ENCODE results near the gene HSPA6. TPM values are rescaled to one million over a fixed set of nuclear protein-coding genes. Genes with fewer than 3 reads are reported as not detected.

Gene HSPA6
- polyA plus RNA-seq, 2 of the 4 experiments (the other 2 are of a cell fraction), result 0.50 to 0.58 TPM

GRCh38 chr1:161495490-161495889 lies 28.9 kb upstream of the HSPA6 start:
- Histone ChIP-seq H3K4me1 (no peaks in the 10 kb centered on the region), H3K9me3 (no peaks in the 10 kb centered on the region), H3K4me3 (no peak overlapping the region), H3K4me2 (no peak overlapping the region), H3K27ac (no peak overlapping the region)
- TF ChIP-seq PBX3 (IDR thresholded peaks at IDR 0.05) (no peak), HES2 (IDR thresholded peaks at IDR 0.05) (no peak), GATA3 (IDR thresholded peaks at IDR 0.05; ENCODE audit: borderline replicate concordance) (no peak), KDM5A (IDR thresholded peaks at IDR 0.05) (no peak), EHF (CRISPR knock-in tag; IDR thresholded peaks at IDR 0.05) (no peak), FOXS1 (CRISPR knock-in tag; IDR thresholded peaks at IDR 0.05) (no peak), CHD2 (IDR thresholded peaks at IDR 0.05; ENCODE audit: low read length, partially characterized antibody) (no peak), CEBPB (IDR thresholded peaks at IDR 0.05) (no peak), MYC (IDR thresholded peaks at IDR 0.05; ENCODE audit: borderline replicate concordance, low read length) (no peak), HMGXB4 (CRISPR knock-in tag; IDR thresholded peaks at IDR 0.05; ENCODE audit: borderline replicate concordance) (no peak), RARB (CRISPR knock-in tag; IDR thresholded peaks at IDR 0.05) (no peak), HDAC2 (IDR thresholded peaks at IDR 0.05) (no peak)
- DNase-seq (ENCODE audit: low read depth in 1 of 2, low spot score in 1 of 2), result no peak
- CTCF ChIA-PET, result interaction anchor here (1.5 to 1.8 kb wide), 3 partner anchors 11 to 244 kb away, joined by 3 to 4 read pairs (median 4); no protein-coding TSS in a partner anchor
- POLR2A ChIA-PET, result no interaction called here
- ATAC-seq, result no peak
- FAIRE-seq, result no peak

- H3K9me3 ChIP-seq, result no peaks in the 10 kb centered on the region
- 54% methylated on average over 1 of the region's 1 CpG for WGBS (ENCODE audit: missing lambda C conversion rate)
- no peak for DNase-seq (ENCODE audit: low read depth in 1 of 2, low spot score in 1 of 2)
- ATAC-seq, result no peak
- no peak for FAIRE-seq
- H3K4me3 ChIP-seq, result no peak overlapping the region
- POLR2A ChIA-PET, result no interaction called here
- no peaks in the 10 kb centered on the region for H3K4me1 ChIP-seq
- no peak for TF ChIP-seq NPAS2 (CRISPR knock-in tag; IDR thresholded peaks at IDR 0.05; ENCODE audit: borderline replicate concordance)
- TF ChIP-seq BCL3 (IDR thresholded peaks at IDR 0.05), result no peak
- TF ChIP-seq ZNF302 (CRISPR knock-in tag; IDR thresholded peaks at IDR 0.05), result no peak
- TF ChIP-seq ZSCAN20 (CRISPR knock-in tag; IDR thresholded peaks at IDR 0.05), result no peak
- no peak for TF ChIP-seq POLR2A (IDR thresholded peaks at IDR 0.05; ENCODE audit: low read length)
- TF ChIP-seq ESRRA (IDR thresholded peaks at IDR 0.05; ENCODE audit: borderline replicate concordance, low read length), result no peak
- TF ChIP-seq NR3C1 (IDR thresholded peaks at IDR 0.05), result no peak
- TF ChIP-seq JUN (IDR thresholded peaks at IDR 0.05), result no peak
- TF ChIP-seq EP300 (IDR thresholded peaks at IDR 0.05), result no peak
- no peak for TF ChIP-seq MAFK (IDR thresholded peaks at IDR 0.05; ENCODE audit: partially characterized antibody)
- no peak for TF ChIP-seq HOXB13 (CRISPR knock-in tag; IDR thresholded peaks at IDR 0.05; ENCODE audit: low read depth)
- TF ChIP-seq SMC3 (IDR thresholded peaks at IDR 0.05), result no peak
- no peak for TF ChIP-seq MAZ (IDR thresholded peaks at IDR 0.05; ENCODE audit: borderline replicate concordance, low read depth, low read length)
- no peak for TF ChIP-seq HOXA7 (CRISPR knock-in tag; IDR thresholded peaks at IDR 0.05)
- TF ChIP-seq HMGXB4 (CRISPR knock-in tag; IDR thresholded peaks at IDR 0.05; ENCODE audit: borderline replicate concordance), result no peak
- H3K4me2 ChIP-seq, result no peak overlapping the region
- no peak overlapping the region for H3K27ac ChIP-seq
- CTCF ChIA-PET, result interaction anchor here (1.5 kb wide), 1 partner anchor 14 kb away, joined by 4 read pairs; no protein-coding TSS in a partner anchor
Measured at GRCh38 chr1:161497961-161498360, 26.4 kb upstream of the HSPA6 start.

Data from A549 (cell line).